Measurements from ENCODE around the gene GMDS. TPM values are rescaled to one million over a fixed set of nuclear protein-coding genes. Genes with fewer than 3 reads are reported as not detected.

Gene GMDS
- total RNA-seq, 1 donor from 2014 or later, result 30.1 TPM

DNA sequence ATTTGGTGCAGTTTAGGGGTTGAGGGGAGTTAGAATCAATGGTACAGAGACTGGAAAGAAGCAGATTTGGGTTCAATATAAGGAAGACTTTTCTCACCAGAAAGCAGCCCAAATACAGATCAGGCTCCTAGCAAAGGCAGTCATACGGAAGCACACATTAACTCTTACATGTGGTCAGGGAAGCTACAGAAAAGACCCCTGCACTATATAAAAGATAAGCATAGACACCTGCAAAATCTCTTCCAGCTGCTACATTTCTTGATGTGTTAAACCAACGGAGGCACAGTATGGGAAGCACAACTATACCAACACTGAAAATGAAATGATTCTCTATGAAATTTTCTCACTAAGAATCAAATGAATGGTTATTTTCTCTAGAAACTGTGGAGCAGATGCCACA is 150.8 kb downstream of the GMDS start:
- Mint-ChIP-seq H3K27ac (no peak overlapping the region), H3K4me1 (no peaks in the 10 kb centered on the region), H3K4me3 (no peak overlapping the region), H3K27me3 (no peaks in the 10 kb centered on the region), H3K36me3 (ENCODE audit: low read depth) (no peaks in the 10 kb centered on the region), H3K9me3 (no peaks in the 10 kb centered on the region)
- intact Hi-C loops (cut with micrococcal nuclease), result no loop called here
- TF ChIP-seq, protein P1, sequence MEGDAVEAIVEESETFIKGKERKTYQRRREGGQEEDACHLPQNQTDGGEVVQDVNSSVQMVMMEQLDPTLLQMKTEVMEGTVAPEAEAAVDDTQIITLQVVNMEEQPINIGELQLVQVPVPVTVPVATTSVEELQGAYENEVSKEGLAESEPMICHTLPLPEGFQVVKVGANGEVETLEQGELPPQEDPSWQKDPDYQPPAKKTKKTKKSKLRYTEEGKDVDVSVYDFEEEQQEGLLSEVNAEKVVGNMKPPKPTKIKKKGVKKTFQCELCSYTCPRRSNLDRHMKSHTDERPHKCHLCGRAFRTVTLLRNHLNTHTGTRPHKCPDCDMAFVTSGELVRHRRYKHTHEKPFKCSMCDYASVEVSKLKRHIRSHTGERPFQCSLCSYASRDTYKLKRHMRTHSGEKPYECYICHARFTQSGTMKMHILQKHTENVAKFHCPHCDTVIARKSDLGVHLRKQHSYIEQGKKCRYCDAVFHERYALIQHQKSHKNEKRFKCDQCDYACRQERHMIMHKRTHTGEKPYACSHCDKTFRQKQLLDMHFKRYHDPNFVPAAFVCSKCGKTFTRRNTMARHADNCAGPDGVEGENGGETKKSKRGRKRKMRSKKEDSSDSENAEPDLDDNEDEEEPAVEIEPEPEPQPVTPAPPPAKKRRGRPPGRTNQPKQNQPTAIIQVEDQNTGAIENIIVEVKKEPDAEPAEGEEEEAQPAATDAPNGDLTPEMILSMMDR (IDR thresholded peaks at IDR 0.05), result no peak
- no peak for ATAC-seq (ENCODE audit: low read depth)
- ChIA-PET CTCF (interaction anchor here (1.0 kb wide), 1 partner anchor 10 kb away, joined by 5 read pairs; no protein-coding TSS in a partner anchor), POLR2A (no interaction called here)
- no peak for DNase-seq

DNA sequence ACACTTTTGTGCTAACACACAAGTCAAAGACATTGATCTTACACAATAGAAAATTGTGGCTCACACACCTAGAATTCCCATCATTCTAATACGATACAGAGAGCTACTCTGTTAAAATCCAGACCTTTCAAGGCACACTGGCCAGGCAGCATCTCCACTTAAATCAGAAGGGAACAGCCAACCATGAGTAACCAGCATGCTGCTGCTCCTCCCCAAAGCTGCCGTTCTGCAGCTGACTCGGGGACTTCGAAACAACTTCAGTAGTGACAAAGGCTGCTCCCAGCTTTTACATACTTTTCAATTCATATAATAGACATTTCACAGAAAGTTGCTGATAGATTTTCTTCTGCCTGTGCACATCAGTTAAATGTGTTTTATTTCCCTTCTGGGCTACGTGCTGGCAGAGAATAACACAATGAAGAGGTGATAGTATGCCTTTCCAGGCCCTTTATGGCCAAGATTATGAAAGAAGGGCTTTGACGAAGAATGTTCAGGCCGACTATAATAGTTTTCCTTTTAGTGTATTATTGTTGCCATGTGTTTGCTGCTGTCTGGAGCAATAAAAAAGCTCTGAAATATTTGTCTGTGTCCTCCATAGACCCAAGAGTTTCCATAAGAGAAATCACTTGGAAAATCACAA is 159.0 kb downstream of the GMDS start:
- DNase-seq (no peak), ATAC-seq (ENCODE audit: low read depth) (no peak)
- TF ChIP-seq, protein P1 (IDR thresholded peaks at IDR 0.05), result no peak
- H3K4me3 Mint-ChIP-seq, result no peak overlapping the region
- ChIA-PET CTCF (interaction anchor here (1.6 kb wide), 1 partner anchor 12 kb away, joined by 3 read pairs; no protein-coding TSS in a partner anchor), POLR2A (no interaction called here)
- H3K36me3 Mint-ChIP-seq (ENCODE audit: low read depth), result no peaks in the 10 kb centered on the region
- no peaks in the 10 kb centered on the region for H3K27me3 Mint-ChIP-seq
- no peaks in the 10 kb centered on the region for H3K4me1 Mint-ChIP-seq
- no peaks in the 10 kb centered on the region for H3K9me3 Mint-ChIP-seq
- H3K27ac Mint-ChIP-seq, result no peak overlapping the region
- intact Hi-C loops (cut with micrococcal nuclease), result no loop called here

DNA sequence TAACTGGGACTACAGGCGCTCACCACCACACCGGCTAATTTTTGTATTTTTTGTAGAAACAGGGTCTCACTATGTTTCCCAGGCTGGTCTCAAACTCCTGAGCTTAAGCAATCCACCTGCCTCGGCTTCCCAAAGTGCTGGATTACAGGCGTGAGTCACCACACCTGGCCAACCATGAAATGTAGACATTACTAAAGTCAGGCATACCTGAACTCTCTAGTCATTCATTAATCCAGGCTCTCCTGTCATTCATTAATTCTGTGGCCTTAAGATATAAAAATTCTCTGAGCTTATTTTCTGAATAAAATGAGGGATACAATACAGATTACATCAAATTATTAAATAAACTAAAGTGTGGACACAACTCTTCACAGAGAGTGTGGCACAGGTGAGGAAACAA is 159.7 kb downstream of the GMDS start:
- no peaks in the 10 kb centered on the region for H3K9me3 Mint-ChIP-seq
- DNase-seq (no peak), ATAC-seq (ENCODE audit: low read depth) (no peak)
- CTCF ChIA-PET, result interaction anchor here (1.6 kb wide), 1 partner anchor 13 kb away, joined by 3 read pairs; no protein-coding TSS in a partner anchor
- H3K4me1 Mint-ChIP-seq, result no peaks in the 10 kb centered on the region
- POLR2A ChIA-PET, result no interaction called here
- H3K27me3 Mint-ChIP-seq, result no peaks in the 10 kb centered on the region
- H3K4me3 Mint-ChIP-seq, result no peak overlapping the region
- H3K27ac Mint-ChIP-seq, result no peak overlapping the region
- H3K36me3 Mint-ChIP-seq (ENCODE audit: low read depth), result peaks cover 1% of the 10 kb centered on the region
- TF ChIP-seq, protein P1 (IDR thresholded peaks at IDR 0.05), result no peak
- intact Hi-C loops (cut with micrococcal nuclease), result no loop called here

DNA sequence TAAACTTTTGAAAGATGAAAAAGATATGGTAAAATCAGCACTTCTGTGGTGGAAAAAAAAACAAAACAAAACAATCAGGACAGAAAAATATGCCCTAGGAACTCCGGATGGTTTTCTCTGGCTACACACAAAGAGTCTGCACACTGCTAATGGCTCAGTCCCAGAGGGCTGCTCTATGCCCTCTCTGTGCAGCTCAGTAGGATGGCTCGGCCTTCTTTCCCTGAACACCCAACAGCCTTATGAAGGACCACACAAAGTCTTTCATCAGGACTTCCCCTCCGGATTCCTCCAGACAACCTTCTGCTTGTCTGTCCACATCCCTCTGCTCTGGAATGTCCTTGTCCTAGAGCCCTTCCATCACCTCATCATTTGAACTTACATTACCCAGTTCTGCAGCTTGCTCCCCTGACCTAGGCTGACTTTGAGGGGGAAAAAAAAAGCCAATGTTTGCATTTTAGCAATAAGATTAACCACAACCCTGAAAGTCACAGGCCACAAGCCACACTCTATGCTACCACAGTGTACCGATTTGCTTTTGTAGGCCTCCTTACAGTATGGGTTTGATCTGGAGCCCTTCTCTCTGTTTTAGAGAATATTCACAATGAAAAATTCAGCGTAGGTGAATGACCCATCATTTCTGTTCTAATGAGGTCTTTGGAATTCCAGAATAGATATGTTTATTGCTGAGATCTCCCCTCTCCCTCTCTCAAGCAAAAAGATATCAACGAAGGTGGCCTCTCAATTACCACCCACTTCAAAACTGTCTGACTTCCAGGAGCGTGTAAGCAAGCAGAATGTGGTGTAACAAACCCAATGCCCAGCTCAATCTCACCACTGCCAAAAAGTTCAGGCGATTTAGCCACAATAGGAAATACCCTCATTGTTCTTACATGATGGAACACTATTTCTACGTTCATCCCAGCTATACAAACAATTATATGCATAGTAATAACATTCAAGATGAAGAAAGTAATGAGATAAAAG is 164.0 kb downstream of the GMDS start:
- Mint-ChIP-seq H3K4me1 (no peaks in the 10 kb centered on the region), H3K27ac (no peak overlapping the region), H3K4me3 (no peak overlapping the region), H3K9me3 (peaks cover 25% of the 10 kb centered on the region), H3K27me3 (no peaks in the 10 kb centered on the region), H3K36me3 (ENCODE audit: low read depth) (peaks cover 9% of the 10 kb centered on the region)
- DNase-seq, result no peak
- TF ChIP-seq, protein P1 (IDR thresholded peaks at IDR 0.05), result no peak
- CTCF ChIA-PET, result no interaction called here
- intact Hi-C loops (cut with micrococcal nuclease), result no loop called here
- ATAC-seq (ENCODE audit: low read depth), result no peak
- POLR2A ChIA-PET, result no interaction called here

DNA sequence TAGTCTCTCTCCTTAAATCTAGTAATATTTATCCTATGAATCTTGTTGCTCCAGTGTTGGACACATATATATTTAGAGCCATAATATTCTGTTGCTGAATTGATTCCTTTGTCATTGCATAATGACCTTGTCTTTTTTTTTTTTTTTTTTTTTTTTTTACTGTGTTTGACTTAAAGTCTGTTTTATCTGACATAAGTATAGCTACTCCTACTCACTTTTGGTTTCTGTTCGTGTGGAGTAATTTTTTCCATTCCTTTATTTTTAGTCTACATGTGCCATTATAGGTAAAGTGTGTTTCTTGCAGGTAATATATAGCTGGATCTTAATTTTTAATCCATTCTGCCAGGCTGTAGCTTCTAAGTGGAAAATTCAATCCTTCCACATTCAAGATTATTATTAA is 166.5 kb downstream of the GMDS start:
- H3K9me3 Mint-ChIP-seq, result peaks cover 25% of the 10 kb centered on the region
- TF ChIP-seq, protein P1 (IDR thresholded peaks at IDR 0.05), result no peak
- CTCF ChIA-PET, result no interaction called here
- DNase-seq (no peak), ATAC-seq (ENCODE audit: low read depth) (no peak)
- no peaks in the 10 kb centered on the region for H3K4me1 Mint-ChIP-seq
- no peaks in the 10 kb centered on the region for H3K27me3 Mint-ChIP-seq
- intact Hi-C loops (cut with micrococcal nuclease), result no loop called here
- no peak overlapping the region for H3K4me3 Mint-ChIP-seq
- POLR2A ChIA-PET, result no interaction called here
- peaks cover 9% of the 10 kb centered on the region for H3K36me3 Mint-ChIP-seq (ENCODE audit: low read depth)
- no peak overlapping the region for H3K27ac Mint-ChIP-seq
